Heart left ventricle (tissue), 16 donors: ENCODE data around the gene PTPRN2. TPM values are rescaled to one million over a fixed set of nuclear protein-coding genes. Genes with fewer than 3 reads are reported as not detected.

ENCODE experiments used
- ATAC-seq, 4 donors: fragments of 200-7000 bp; cut with Tn5 transposase; one replicate each; pipeline ENCODE4 v1.9.1; 2020 to 2022; ENCODE audit warnings: moderate library complexity in 4 of 4, mild to moderate bottlenecking in 3 of 4, moderate number of reproducible peaks in 1 of 4
- DNase-seq, 5 donors: peaks; one replicate each; pipeline ENCODE4 v3.0.0-alpha.2; 2020
- H3K27ac ChIP-seq, 12 donors: fragments of 200-600 bp; sonication (generic) in 4 of 12; one replicate each; pipeline versions ENCODE4 v1.5.0 to v1.8.0; 2016 to 2022; ENCODE audit warnings: mild to moderate bottlenecking in 2 of 12
- H3K27me3 ChIP-seq, 9 donors: fragments of 200-600 bp; sonication (generic) in 2 of 9; one replicate each; pipeline versions ENCODE4 v1.5.1 to v1.8.0; 2016 to 2022; ENCODE audit warnings: mild to moderate bottlenecking in 3 of 9
- H3K36me3 ChIP-seq, 9 donors: fragments of 200-600 bp; sonication (generic) in 2 of 9; one replicate each; pipeline versions ENCODE4 v1.5.0 to v1.8.0; 2018 to 2022; ENCODE audit warnings: mild to moderate bottlenecking in 2 of 9
- H3K4me1 ChIP-seq, 12 donors: fragments of 200-600 bp; sonication (generic) in 4 of 12; one replicate each; pipeline versions ENCODE4 v1.5.0 to v1.8.0; 2016 to 2022; ENCODE audit warnings: mild to moderate bottlenecking in 3 of 12
- H3K4me3 ChIP-seq, 12 donors: fragments of 200-600 bp; sonication (generic) in 4 of 12; one replicate each; pipeline versions ENCODE4 v1.5.0 to v1.8.0; 2017 to 2022; ENCODE audit warnings: mild to moderate bottlenecking in 9 of 12, moderate library complexity in 4 of 12
- H3K9me3 ChIP-seq, 12 donors: fragments of 200-600 bp; sonication (generic) in 4 of 12; one replicate each; pipeline versions ENCODE4 v1.5.0 to v1.8.0; 2016 to 2022; ENCODE audit warnings: mild to moderate bottlenecking in 1 of 12
- POLR2A ChIP-seq, 2 donors: fragments of 450-650 bp; IDR thresholded peaks; one replicate each; pipeline ENCODE4 v1.6.1; 2017; ENCODE audit warnings: antibody characterized with exemption in 2 of 2, mild to moderate bottlenecking in 2 of 2, moderate library complexity in 2 of 2
- WGBS, 4 donors: extraction: QIAGEN DNeasy Blood & Tissue Kit in 2 of 4; methylation state at CpG; one replicate each; pipeline versions ENCODE4 v1.1.5 to v1.1.7; 2013 to 2018; 5-methylcytosine and 5-hydroxymethylcytosine counted together
- intact Hi-C, 10 donors: fragments of 100-400 bp; cut with DNase I; formaldehyde crosslinking; loops; one replicate each; pipeline versions ENCODE4 v1.11.1 to v1.14.2; 2022
- polyA plus RNA-seq, 2 donors: library from polyadenylated mRNA; stranded (reverse); fragments of 200-250 nt; gene quantifications; one replicate each; pipeline ENCODE4 v1.2.3, GENCODE V29; 2013
- total RNA-seq, 9 donors: library from RNA; depleted of rRNA in 2 of 9; stranded (reverse); fragments of >200 nt in 2 of 9; fragmentation: NEBNext Ultra II Directional in 3 of 9; extraction: Animal tissue kit (Norgen Biotek cat#: 25700) in 3 of 9; gene quantifications; one replicate each; pipeline versions ENCODE4 v1.1.0 to v1.2.4, GENCODE V29; 2016 to 2023
- TF ChIP-seq, protein P1 (sequence below), 12 donors: fragments of 200-600 bp; sonication (generic) in 4 of 12; IDR thresholded peaks; one replicate each; pipeline versions ENCODE4 v1.5.0 to v1.8.0; 2018 to 2022; ENCODE audit warnings: antibody characterized with exemption in 12 of 12, mild to moderate bottlenecking in 5 of 12
- donor health status: ischemic (EF 13 %, LVEDD 7.1; RV severe dilation, severe dysfunction).
- donor health status: healthy with polysubstance abuse.
- donor health status: DM: no; HTN: yes; CAD: no.
- donor health status: DM: no; HTN: no; CAD: no.
- donor health status: ischemic (EF 25% LVEDD 6.9; RV normal size, moderate dysfunction).
- donor health status: ischemic (EF 25% LVEDD 5.7; RV mildly dilated, moderate dysfunction).
- donor health status: healthy.
- donor health status: DM: yes; HTN: yes; CAD: no.
- donor health status: ischemic (EF 35%, LVEDD 5.7; RV mildly dilated, moderate dysfunction).
- donor health status: nonischemic (EF 11% LVEDD 7.7; RV severe dilation, severe dysfunction).
- donor health status: DM: yes; HTN: yes; CAD: no.
- donor health status: PGD.
- donor health status: ischemic (EF 29% LVEDD 5.4; RV normal size, mild dysfunction).
- donor health status: nonischemic (EF 23%, LVEDD 6.1; RV moderate dilation, normal function).

The PTPRN2 gene
- total and polyA plus RNA-seq, 11 donors: 0.61 to 2.3 (median 1.3) TPM

DNA sequence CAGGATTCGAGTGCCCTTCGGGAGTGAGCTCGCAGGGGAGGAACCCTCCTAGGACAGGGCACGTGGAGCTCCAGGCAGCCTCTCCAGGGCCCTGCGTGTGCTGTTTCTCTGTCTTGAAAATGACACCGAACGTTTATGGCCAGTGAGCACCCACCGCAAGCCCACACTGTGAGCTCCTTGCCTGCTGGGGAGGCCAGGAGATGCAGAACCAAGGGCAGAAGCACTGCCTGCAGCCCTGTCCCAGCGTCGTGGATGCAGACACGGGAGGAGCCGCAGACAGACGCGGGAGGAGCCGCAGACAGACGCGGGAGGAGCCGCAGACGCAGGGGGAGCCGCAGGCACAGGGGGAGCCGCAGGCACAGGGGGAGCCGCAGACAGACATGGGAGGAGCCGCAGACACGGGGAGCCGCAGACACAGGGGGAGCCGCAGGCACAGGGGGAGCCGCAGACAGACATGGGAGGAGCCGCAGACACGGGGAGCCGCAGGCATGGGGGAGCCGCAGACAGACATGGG is 314.4 kb downstream of the PTPRN2 start:
- Histone ChIP-seq H3K4me3 (no peak overlapping the region), H3K36me3 (no peaks in the 10 kb centered on the region), H3K9me3 (no peaks in the 10 kb centered on the region), H3K27me3 (peaks cover 0 to 3% (median 0%) of the 10 kb centered on the region in 9 donors), H3K4me1 (no peaks in the 10 kb centered on the region), H3K27ac (no peak overlapping the region)
- no peak for TF ChIP-seq POLR2A (IDR thresholded peaks at IDR 0.05)
- TF ChIP-seq, protein P1, sequence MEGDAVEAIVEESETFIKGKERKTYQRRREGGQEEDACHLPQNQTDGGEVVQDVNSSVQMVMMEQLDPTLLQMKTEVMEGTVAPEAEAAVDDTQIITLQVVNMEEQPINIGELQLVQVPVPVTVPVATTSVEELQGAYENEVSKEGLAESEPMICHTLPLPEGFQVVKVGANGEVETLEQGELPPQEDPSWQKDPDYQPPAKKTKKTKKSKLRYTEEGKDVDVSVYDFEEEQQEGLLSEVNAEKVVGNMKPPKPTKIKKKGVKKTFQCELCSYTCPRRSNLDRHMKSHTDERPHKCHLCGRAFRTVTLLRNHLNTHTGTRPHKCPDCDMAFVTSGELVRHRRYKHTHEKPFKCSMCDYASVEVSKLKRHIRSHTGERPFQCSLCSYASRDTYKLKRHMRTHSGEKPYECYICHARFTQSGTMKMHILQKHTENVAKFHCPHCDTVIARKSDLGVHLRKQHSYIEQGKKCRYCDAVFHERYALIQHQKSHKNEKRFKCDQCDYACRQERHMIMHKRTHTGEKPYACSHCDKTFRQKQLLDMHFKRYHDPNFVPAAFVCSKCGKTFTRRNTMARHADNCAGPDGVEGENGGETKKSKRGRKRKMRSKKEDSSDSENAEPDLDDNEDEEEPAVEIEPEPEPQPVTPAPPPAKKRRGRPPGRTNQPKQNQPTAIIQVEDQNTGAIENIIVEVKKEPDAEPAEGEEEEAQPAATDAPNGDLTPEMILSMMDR (IDR thresholded peaks at IDR 0.05): no peak
- WGBS, 4 donors: 68 to 93% (median 85%) methylated on average over 27 to 31 of the region's 31 CpGs
- intact Hi-C loops: no loop called here
- ATAC-seq (no peak), DNase-seq (peak in 1 of 5 donors; percentile 9)

DNA sequence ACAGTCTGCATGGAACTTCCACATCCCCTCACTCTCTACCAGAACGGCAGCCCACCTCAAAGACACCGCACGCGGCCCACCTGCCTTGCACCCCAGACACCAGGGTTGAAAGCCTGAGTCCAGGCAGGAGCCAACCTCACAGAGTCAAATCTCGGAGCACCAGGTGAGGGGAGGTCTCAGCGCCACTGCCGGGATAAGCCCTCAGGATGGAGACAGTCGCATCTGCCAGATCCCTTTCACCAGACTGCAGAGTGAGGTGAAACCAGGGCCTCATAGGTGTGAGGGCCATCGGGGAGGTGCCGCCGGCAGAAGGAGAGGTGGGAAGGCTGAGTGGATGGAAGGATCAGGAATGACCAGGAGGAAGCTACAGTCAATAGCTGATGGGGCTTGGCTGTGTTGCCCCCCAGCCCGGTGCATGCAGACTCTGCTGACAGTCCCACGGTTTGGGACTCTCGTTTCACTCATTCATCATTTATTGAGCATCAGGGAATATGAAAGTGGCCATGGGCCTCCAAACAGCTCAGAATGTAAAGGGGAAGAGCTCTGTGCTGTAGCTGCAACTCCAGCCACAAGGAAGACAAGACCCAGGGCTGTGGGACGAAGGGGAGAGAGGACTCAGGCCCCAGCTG is 315.0 kb downstream of the PTPRN2 start:
- no peak overlapping the region for H3K4me3 ChIP-seq
- WGBS, 4 donors: 86 to 91% (median 90%) methylated on average over 15 of the region's 15 CpGs
- DNase-seq (peak in 1 of 5 donors; percentile 10), ATAC-seq (no peak)
- TF ChIP-seq, protein P1 (IDR thresholded peaks at IDR 0.05): no peak
- no peak for TF ChIP-seq POLR2A (IDR thresholded peaks at IDR 0.05)
- peaks cover 0 to 3% (median 0%) of the 10 kb centered on the region in 9 donors for H3K27me3 ChIP-seq
- intact Hi-C loops: no loop called here
- H3K36me3 ChIP-seq: no peaks in the 10 kb centered on the region
- H3K9me3 ChIP-seq: no peaks in the 10 kb centered on the region
- H3K27ac ChIP-seq: no peak overlapping the region
- no peaks in the 10 kb centered on the region for H3K4me1 ChIP-seq

DNA sequence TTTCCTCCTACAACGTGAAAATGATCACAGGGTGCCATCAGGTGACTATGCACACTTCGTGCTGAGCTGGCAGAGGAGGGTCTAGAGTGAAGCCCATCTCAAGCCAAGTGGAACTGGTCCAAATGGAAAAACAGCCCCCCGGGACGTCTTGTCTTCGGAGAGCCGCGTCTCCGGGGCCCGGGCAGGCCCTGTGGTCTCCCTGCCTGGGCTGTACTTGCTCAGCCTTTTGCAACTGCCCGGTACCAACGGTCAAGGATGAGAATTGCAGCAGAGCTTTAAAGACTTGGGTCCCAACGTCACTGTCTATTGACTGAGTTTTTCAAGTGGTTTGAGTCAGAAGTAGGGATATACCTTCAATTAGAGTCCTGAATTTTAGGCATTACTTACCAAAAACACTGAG is 315.5 kb downstream of the PTPRN2 start:
- Histone ChIP-seq H3K9me3 (no peaks in the 10 kb centered on the region), H3K36me3 (no peaks in the 10 kb centered on the region), H3K4me1 (no peaks in the 10 kb centered on the region), H3K27ac (no peak overlapping the region), H3K27me3 (peaks cover 0 to 3% (median 0%) of the 10 kb centered on the region in 9 donors), H3K4me3 (no peak overlapping the region)
- TF ChIP-seq POLR2A (IDR thresholded peaks at IDR 0.05): no peak
- TF ChIP-seq, protein P1 (IDR thresholded peaks at IDR 0.05): no peak
- DNase-seq (peak in 1 of 5 donors; percentile 4), ATAC-seq (no peak)
- intact Hi-C loops: no loop called here
- WGBS, 4 donors: 86 to 90% (median 89%) methylated on average over 12 of the region's 12 CpGs

DNA sequence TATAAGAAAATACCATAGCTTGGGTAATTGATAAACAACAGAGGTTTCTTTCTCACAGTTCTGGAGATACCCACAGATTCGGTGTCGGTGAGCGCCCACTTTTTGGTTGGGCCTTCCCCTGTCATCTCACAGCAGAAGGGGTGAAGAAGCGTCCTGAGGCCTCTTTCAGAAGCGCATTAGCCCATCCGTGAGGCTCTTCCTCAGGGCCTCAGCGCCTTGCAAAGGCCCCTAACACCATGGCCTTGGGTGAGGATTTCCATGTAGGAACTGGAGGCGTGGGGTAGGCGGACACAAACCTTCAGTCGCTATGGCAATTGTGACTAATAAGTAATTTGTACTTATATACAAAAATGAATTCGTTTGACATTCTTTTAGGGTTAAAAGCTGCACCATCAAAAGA is 316.0 kb downstream of the PTPRN2 start:
- peak in 1 of 5 donors; percentile 4 for DNase-seq
- peaks cover 0 to 3% (median 0%) of the 10 kb centered on the region in 9 donors for H3K27me3 ChIP-seq
- TF ChIP-seq POLR2A (IDR thresholded peaks at IDR 0.05): no peak
- TF ChIP-seq, protein P1 (IDR thresholded peaks at IDR 0.05): no peak
- no peak for ATAC-seq
- H3K4me1 ChIP-seq: no peaks in the 10 kb centered on the region
- no peak overlapping the region for H3K27ac ChIP-seq
- no peaks in the 10 kb centered on the region for H3K36me3 ChIP-seq
- 80 to 89% (median 86%) methylated on average over 10 to 11 of the region's 11 CpGs for WGBS, 4 donors
- no peak overlapping the region for H3K4me3 ChIP-seq
- intact Hi-C loops: no loop called here
- no peaks in the 10 kb centered on the region for H3K9me3 ChIP-seq
